Effector memory CD4-positive, alpha-beta T cell (primary cell): ENCODE results near the gene HAUS8.

Source experiments
- DNase-seq, 3 donors: peaks; one replicate each; pipeline ENCODE4 v3.0.0-alpha.2; 2020
- H3K27ac ChIP-seq: 2 replicates; pipeline ENCODE4 v1.7.0; 2013; ENCODE audit warnings: mild to moderate bottlenecking, low read length, moderate library complexity; ENCODE audit not compliant: insufficient read depth, poor library complexity, severe bottlenecking
- H3K27me3 ChIP-seq: replicated peaks from 2 replicates; pipeline ENCODE4 v1.7.0; 2013; ENCODE audit warnings: mild to moderate bottlenecking, low read length; ENCODE audit not compliant: insufficient read depth, control insufficient read depth, poor library complexity, severe bottlenecking
- H3K36me3 ChIP-seq: 2 replicates; pipeline ENCODE4 v1.7.0; 2013; ENCODE audit warnings: mild to moderate bottlenecking, low read length, moderate library complexity; ENCODE audit not compliant: control insufficient read depth, insufficient read depth
- H3K4me1 ChIP-seq: 2 replicates; pipeline ENCODE4 v1.7.0; 2013; ENCODE audit warnings: low read length, mild to moderate bottlenecking; ENCODE audit not compliant: control insufficient read depth, insufficient read depth, poor library complexity, severe bottlenecking
- H3K4me3 ChIP-seq: 2 replicates; pipeline ENCODE4 v1.7.0; 2013; ENCODE audit warnings: low read length, low read depth, mild to moderate bottlenecking; ENCODE audit not compliant: insufficient read depth, poor library complexity, severe bottlenecking
- H3K9me3 ChIP-seq: 2 replicates; pipeline ENCODE4 v1.7.0; 2013; ENCODE audit warnings: mild to moderate bottlenecking, low read length, moderate library complexity; ENCODE audit not compliant: control insufficient read depth

HAUS8 gene

DNA sequence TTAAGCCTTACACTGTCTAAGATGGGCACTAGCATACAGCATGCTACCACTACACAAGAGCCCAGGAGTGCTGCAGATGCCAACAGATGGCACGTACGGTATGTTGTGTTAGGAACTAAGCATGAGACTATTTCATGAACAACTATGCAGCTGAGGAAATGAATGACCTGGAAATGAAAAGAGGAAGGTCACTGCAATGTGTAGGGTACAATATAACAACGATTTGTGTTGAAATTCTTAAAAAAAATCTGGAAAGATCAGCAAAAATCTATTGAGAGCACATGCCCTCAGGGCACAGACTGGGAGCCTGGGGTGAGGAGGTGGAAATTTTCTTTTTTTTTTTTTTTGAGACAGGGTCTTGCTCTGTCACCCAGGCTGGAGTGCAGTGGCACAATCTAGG, 14.4 kb downstream of the HAUS8 start:
- H3K27ac ChIP-seq, result no peak overlapping the region
- no peak for DNase-seq
- H3K36me3 ChIP-seq, result peaks cover 35% of the 10 kb centered on the region
- H3K4me3 ChIP-seq, result no peak overlapping the region
- H3K9me3 ChIP-seq, result no peaks in the 10 kb centered on the region
- H3K27me3 ChIP-seq, result no peaks in the 10 kb centered on the region
- peaks cover 3% of the 10 kb centered on the region for H3K4me1 ChIP-seq

DNA sequence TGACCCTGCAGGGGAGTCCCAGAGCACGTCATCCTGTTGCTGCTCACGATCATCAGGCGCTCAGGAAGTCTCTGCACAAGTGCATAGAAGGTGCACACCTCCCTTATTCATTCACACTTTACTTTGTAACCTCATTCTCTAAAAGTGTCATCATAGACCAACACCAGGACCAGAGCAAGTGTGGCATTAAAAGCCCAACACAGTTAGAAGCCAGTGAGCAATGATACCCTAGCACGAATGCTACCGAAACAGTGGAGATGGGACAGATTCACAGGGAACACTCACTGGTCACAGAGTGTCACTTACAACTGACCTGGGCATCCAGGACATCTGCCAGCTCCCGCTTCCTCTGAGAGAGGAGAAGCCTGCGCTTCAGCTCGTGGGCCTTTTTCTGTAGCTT, 17.0 kb downstream of the HAUS8 start:
- no peak for DNase-seq
- no peaks in the 10 kb centered on the region for H3K27me3 ChIP-seq
- no peak overlapping the region for H3K4me3 ChIP-seq
- H3K9me3 ChIP-seq, result no peaks in the 10 kb centered on the region
- H3K27ac ChIP-seq, result no peak overlapping the region
- peaks cover 50% of the 10 kb centered on the region for H3K36me3 ChIP-seq
- no peaks in the 10 kb centered on the region for H3K4me1 ChIP-seq

DNA sequence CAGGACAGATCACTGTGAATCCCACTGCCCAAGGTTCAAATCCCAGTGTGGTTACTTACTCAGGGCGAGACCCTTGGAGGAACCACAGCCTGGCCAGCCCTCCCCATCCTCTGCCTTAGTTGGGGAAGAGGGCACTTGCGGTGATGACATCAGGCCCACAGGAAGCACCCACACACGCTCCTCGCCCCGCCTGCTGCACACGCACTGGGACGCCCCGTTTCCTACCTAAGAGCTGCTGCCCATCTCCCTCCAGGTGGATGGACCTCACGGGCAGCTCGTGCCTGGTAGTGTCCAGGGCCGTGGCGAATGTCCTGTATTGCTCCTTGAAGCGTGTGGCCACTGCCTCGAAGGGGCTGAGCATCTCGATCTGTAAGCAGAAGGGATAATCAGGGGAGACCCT, 19.6 kb downstream of the HAUS8 start:
- Histone ChIP-seq H3K27ac (no peak overlapping the region), H3K4me3 (no peak overlapping the region), H3K4me1 (no peaks in the 10 kb centered on the region), H3K27me3 (no peaks in the 10 kb centered on the region), H3K9me3 (no peaks in the 10 kb centered on the region), H3K36me3 (peaks cover 55% of the 10 kb centered on the region)
- no peak for DNase-seq

DNA sequence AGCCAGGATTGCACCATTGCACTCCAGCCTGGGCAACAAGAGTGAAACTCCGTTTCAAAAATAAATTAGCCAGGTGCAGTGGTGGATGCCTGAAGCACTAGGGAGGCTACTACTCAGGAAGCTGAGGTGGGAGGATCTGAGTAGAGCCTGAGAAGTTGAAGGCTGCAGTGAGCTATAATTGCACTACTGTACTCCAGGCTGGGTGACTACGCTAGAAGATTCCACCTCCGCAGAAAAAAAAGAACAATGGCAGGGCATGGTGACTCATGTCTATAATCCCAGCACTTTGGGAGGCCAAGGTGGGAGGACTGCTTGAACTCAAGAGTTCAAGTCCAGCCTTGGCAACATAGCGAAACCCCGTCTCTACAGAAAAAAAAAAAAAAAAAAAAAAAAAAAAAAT, 20.5 kb downstream of the HAUS8 start:
- Histone ChIP-seq H3K27ac (no peak overlapping the region), H3K36me3 (peaks cover 56% of the 10 kb centered on the region), H3K9me3 (no peaks in the 10 kb centered on the region), H3K27me3 (no peaks in the 10 kb centered on the region), H3K4me3 (no peak overlapping the region), H3K4me1 (no peaks in the 10 kb centered on the region)
- no peak for DNase-seq

DNA sequence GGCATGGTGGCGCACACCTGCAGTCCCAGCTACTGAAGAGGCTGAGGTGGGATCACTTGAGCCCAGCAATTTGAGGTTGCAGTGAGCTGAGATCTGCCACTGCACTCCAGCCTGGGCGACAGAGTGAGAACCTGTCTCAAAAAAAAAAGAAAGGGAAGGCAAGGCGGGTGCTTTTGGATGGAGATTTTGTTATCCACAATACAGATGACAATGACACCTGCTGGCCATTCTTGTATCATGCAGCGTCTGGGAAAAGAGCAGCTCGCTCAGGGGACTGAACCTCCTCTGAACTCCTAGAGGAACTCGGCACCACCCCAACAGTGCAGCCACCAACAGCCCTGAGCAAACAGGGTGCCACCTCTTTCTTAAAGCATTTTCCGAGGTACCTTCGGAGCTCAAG, 22.8 kb downstream of the HAUS8 start:
- no peak for DNase-seq
- H3K36me3 ChIP-seq, result peaks cover 42% of the 10 kb centered on the region
- no peaks in the 10 kb centered on the region for H3K9me3 ChIP-seq
- no peak overlapping the region for H3K27ac ChIP-seq
- H3K4me3 ChIP-seq, result no peak overlapping the region
- no peaks in the 10 kb centered on the region for H3K27me3 ChIP-seq
- H3K4me1 ChIP-seq, result no peaks in the 10 kb centered on the region

DNA sequence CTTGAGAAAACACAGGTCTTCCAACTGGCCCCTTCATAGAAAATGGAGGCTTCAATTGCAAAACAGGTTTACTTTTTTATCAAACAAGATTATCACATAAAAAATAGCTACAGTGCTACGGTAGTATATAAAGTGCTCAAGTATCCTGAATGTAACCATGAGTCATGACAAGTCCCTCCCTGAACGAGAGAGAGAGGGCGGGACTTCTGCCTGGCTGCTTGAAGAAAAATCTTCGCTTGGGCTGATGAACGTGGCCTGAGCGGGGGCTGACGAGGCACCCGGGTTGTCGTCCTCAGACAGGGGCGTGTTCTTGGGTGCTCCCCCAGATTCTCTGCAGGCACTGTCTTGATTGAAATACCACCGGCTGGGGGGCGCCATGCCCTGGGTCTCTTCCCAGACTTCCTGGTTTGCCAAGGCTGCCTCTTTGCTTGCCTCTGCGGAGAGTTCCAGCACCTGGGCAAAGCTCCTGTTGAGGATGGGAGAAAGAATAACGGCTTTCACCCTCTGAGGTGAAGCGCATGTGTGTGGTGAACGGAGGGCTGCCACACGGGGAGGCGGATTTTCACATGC, 25.5 kb downstream of the HAUS8 start:
- H3K27ac ChIP-seq, result no peak overlapping the region
- no peak overlapping the region for H3K4me3 ChIP-seq
- H3K9me3 ChIP-seq, result no peaks in the 10 kb centered on the region
- peaks cover 33% of the 10 kb centered on the region for H3K36me3 ChIP-seq
- no peak for DNase-seq
- no peaks in the 10 kb centered on the region for H3K4me1 ChIP-seq
- no peaks in the 10 kb centered on the region for H3K27me3 ChIP-seq

DNA sequence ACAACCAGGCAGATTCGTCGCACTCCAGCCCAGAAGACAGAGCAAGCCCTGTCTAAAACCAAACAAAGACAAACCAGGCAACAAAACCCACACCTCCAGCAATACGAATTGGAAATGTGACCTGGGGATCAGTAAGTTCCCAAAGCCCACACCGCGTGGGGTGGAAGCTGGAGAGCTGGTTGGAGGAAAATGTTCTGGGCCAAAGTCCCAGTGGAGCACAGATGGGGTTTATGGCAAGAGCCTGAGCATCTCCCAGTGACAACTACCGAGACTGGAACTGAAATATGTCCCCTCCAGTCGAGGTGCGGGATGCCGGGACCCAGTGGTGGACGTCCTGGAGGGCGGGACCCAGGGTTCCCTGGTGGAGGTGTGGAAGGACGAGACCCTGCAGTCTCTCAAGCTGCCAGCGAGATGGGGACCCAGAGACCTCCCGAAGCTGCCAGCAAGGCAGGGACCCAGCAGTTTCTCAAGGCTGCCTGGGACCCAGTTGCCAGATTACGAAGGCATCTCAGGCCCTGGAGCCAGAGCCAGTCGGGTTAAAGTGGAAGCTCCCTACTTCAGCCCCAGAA, 26.3 kb downstream of the HAUS8 start:
- Histone ChIP-seq H3K27ac (no peak overlapping the region), H3K36me3 (peaks cover 30% of the 10 kb centered on the region), H3K4me3 (no peak overlapping the region)

DNA sequence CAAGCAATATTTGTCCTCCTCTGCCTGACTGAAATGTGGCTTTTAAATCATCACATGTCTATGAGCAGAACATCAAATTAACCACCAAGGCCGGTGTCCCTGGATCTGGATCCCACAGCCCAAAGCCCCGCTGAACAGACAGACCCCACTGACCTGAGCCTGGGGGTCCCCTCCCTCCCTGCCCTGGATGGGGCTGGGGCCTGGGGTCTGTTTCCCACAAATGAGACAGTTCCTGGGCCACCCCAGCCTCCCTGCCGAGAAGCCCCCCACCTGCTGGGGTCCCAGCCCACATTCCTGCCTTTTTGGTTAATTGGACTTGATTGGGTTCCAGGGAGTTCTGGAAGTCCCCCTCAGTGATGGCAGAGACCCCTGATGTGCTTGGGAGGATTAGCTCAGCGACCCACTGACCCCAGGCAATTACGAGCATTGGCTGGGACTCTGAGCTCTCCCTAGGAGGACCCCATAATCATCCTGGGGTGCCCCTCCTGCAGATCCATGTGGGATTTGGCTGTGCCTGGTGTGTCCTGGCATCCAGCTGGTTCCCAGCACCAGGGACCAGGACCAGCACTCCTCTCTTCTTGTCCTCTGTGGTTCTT, 29.2 kb downstream of the HAUS8 start:
- Histone ChIP-seq H3K9me3 (no peaks in the 10 kb centered on the region), H3K27me3 (no peaks in the 10 kb centered on the region), H3K36me3 (peaks cover 17% of the 10 kb centered on the region), H3K4me1 (no peaks in the 10 kb centered on the region), H3K27ac (no peak overlapping the region), H3K4me3 (no peak overlapping the region)
- no peak for DNase-seq

More for the DNA sequence above, 26.3 kb downstream of the HAUS8 start:
- Histone ChIP-seq H3K27me3 (no peaks in the 10 kb centered on the region), H3K9me3 (no peaks in the 10 kb centered on the region), H3K4me1 (no peaks in the 10 kb centered on the region)
- DNase-seq, result no peak

DNA sequence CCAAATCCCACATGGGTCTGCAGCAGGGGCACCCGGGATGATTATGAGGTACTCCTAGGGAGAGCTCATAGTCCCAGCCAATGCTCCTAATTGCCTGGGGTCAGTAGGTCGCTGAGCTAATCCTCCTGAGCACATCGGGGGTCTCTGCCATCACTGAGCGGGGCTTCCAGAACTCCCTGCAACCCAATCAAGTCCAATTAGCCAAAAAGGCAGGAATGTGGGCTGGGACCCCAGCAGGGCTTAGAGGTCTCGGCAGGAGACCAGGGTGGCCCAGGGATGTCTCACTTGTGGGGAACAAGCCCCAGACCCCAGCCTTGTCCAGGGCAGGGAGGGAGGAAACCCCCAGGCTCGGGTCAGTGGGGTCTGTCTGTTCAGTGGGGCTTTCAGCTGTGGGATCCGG, 31.5 kb downstream of the HAUS8 start:
- Histone ChIP-seq H3K27ac (no peak overlapping the region), H3K27me3 (no peaks in the 10 kb centered on the region), H3K4me1 (no peaks in the 10 kb centered on the region), H3K9me3 (no peaks in the 10 kb centered on the region), H3K4me3 (no peak overlapping the region), H3K36me3 (no peaks in the 10 kb centered on the region)
- no peak for DNase-seq

DNA sequence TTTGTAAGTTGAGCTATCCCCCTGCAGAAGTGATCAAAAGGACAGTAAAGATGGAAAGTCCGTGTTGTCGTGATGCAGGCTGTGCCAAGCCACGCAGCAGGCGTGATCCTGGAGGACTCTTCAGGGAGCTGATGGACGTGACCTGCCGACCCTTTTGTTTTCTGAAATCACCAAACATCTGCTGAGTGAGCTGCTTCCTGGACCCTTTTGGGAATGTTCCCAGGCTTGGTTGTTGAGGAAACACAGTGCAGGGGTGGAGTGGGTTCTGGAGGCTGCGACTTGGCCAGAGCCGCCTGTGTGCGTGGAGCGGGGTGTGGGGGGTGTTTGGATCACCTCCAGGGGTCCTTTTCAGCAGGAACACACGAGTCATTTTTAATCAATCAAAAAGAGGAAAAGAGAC, 33.3 kb downstream of the HAUS8 start:
- Histone ChIP-seq H3K9me3 (no peaks in the 10 kb centered on the region), H3K4me3 (no peak overlapping the region), H3K4me1 (no peaks in the 10 kb centered on the region), H3K36me3 (no peaks in the 10 kb centered on the region), H3K27me3 (no peaks in the 10 kb centered on the region), H3K27ac (no peak overlapping the region)
- DNase-seq, result no peak
